Activated CD4-positive, CD25-positive, alpha-beta regulatory T cell (primary cell): ENCODE results near the gene TBATA.

ENCODE experiments used
- DNase-seq, 4 experiments: peaks; one replicate each; lab custom pipeline; 2025; lab: John Stamatoyannopoulos, UW

TBATA gene

GRCh38 chr10:70743879-70744278 lies 41.3 kb downstream of the TBATA start:
- DNase-seq, result no peak

- no peak for DNase-seq
These were observed 41.8 kb downstream of the TBATA start for GRCh38 chr10:70743430-70743788.

- DNase-seq, result no peak
These were observed 42.4 kb downstream of the TBATA start for GRCh38 chr10:70742537-70743429.

GRCh38 chr10:70740406-70741288 lies 44.5 kb downstream of the TBATA start:
- DNase-seq, result no peak

- no peak for DNase-seq
These were observed 46.4 kb downstream of the TBATA start for GRCh38 chr10:70738761-70739121.

- DNase-seq, result no peak
These were observed 47.0 kb downstream of the TBATA start for GRCh38 chr10:70738006-70738760.

- no peak for DNase-seq
These were observed 47.9 kb downstream of the TBATA start for GRCh38 chr10:70737250-70737649.

GRCh38 chr10:70736525-70736924 lies 48.7 kb downstream of the TBATA start:
- DNase-seq, result no peak

GRCh38 chr10:70735161-70735560 lies 50.0 kb downstream of the TBATA start:
- DNase-seq, result no peak

GRCh38 chr10:70733051-70733450 lies 52.1 kb downstream of the TBATA start:
- DNase-seq, result no peak

GRCh38 chr10:70732569-70732968 lies 52.6 kb downstream of the TBATA start:
- no peak for DNase-seq

GRCh38 chr10:70730955-70731354 lies 54.2 kb downstream of the TBATA start:
- no peak for DNase-seq

GRCh38 chr10:70729763-70730357 lies 55.3 kb downstream of the TBATA start:
- no peak for DNase-seq

GRCh38 chr10:70728328-70728727 lies 56.8 kb downstream of the TBATA start:
- DNase-seq, result no peak

GRCh38 chr10:70726909-70727495 lies 58.2 kb downstream of the TBATA start:
- DNase-seq, result no peak

GRCh38 chr10:70723771-70724170 lies 61.4 kb downstream of the TBATA start:
- DNase-seq, result no peak

GRCh38 chr10:70722820-70723424 lies 62.3 kb downstream of the TBATA start:
- DNase-seq, result no peak
